Lower leg skin (tissue), 3 donors: Measurements from ENCODE around the gene KLHL35.

Experiments used
- CTCF ChIP-seq, 3 donors: fragments of 450-650 bp; IDR thresholded peaks; one replicate each; pipeline ENCODE4 v1.5.1; 2016; ENCODE audit warnings: antibody characterized with exemption in 3 of 3, mild to moderate bottlenecking in 3 of 3, moderate library complexity in 2 of 3
- POLR2A ChIP-seq, 2 donors: fragments of 450-650 bp; IDR thresholded peaks; one replicate each; pipeline ENCODE4 v1.6.1; 2016 to 2017; ENCODE audit warnings: antibody characterized with exemption in 2 of 2, mild to moderate bottlenecking in 1 of 2, moderate library complexity in 1 of 2

GRCh38 chr11:75394085-75394840, 38.7 kb downstream of the KLHL35 start:
- no peak for TF ChIP-seq CTCF (IDR thresholded peaks at IDR 0.05)
- no peak for TF ChIP-seq POLR2A (IDR thresholded peaks at IDR 0.05)
